ENCODE measurements around the gene FAM50B. TPM values are rescaled to one million over a fixed set of nuclear protein-coding genes. Genes with fewer than 3 reads are reported as not detected.

FAM50B gene
- total RNA-seq, 6 experiments from 2014 or later = 3.6 to 11.1 (median 8.5) TPM

DNA sequence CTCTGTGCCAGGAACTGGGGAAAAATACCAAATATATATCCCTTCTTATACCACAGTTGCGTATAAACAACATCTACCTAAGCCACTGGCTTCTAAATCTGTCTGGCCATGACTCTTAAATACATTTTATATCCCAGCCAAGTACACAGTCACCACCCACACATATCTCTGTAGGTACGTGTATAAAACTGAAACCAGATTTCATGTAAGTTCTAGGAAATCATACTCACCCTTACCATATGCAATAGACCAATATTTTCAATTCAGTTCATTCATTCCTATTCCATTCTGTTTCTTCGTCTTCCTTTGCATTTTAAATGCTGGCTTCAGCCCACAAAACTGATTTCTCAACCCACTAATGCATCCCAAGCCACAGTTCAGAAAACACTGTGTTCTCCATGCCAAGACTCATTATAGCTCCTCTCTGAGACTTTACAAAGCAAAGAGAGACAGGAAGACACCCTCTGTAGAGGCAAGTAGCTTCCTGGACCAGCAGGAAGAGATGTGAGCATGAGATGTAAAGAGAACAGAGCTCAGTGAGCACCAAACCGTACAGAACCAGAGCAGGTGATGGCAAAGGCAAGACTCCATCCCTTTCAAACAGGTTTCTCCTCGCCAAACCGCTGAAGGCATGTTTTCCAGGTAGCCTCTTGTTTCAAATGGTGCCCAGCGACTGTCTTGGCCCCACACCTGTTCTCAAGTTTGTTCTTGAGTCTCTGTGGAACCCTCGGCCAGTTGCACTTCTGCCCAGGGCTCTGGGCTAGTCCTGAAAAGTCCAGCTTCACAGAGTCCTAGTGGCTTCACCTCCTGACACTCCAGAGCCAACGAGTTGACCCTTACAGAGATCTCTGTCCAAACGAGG, 18.7 kb downstream of the FAM50B start:
- no peaks in the 10 kb centered on the region for H3K9me3 ChIP-seq
- no peak overlapping the region for H3K27ac ChIP-seq
- WGBS (ENCODE audit: insufficient coverage, low coverage, low lambda C conversion rate, missing lambda C conversion rate) = 73% methylated on average over 8 of the region's 10 CpGs
- no peaks in the 10 kb centered on the region for H3K27me3 ChIP-seq
- no peak for ATAC-seq
- intact Hi-C loops (cut with DNase I) = no loop called here
- DNase-seq = no peak
- H3K36me3 ChIP-seq = no peaks in the 10 kb centered on the region
- H3K4me1 ChIP-seq = peaks cover 0 to 37% (median 16%) of the 10 kb centered on the region in 4 donors
- H3K4me3 ChIP-seq = no peak overlapping the region
- TF ChIP-seq, protein P1, sequence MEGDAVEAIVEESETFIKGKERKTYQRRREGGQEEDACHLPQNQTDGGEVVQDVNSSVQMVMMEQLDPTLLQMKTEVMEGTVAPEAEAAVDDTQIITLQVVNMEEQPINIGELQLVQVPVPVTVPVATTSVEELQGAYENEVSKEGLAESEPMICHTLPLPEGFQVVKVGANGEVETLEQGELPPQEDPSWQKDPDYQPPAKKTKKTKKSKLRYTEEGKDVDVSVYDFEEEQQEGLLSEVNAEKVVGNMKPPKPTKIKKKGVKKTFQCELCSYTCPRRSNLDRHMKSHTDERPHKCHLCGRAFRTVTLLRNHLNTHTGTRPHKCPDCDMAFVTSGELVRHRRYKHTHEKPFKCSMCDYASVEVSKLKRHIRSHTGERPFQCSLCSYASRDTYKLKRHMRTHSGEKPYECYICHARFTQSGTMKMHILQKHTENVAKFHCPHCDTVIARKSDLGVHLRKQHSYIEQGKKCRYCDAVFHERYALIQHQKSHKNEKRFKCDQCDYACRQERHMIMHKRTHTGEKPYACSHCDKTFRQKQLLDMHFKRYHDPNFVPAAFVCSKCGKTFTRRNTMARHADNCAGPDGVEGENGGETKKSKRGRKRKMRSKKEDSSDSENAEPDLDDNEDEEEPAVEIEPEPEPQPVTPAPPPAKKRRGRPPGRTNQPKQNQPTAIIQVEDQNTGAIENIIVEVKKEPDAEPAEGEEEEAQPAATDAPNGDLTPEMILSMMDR (IDR thresholded peaks at IDR 0.05) = no peak
- no peak for TF ChIP-seq POLR2A (IDR thresholded peaks at IDR 0.05)

DNA sequence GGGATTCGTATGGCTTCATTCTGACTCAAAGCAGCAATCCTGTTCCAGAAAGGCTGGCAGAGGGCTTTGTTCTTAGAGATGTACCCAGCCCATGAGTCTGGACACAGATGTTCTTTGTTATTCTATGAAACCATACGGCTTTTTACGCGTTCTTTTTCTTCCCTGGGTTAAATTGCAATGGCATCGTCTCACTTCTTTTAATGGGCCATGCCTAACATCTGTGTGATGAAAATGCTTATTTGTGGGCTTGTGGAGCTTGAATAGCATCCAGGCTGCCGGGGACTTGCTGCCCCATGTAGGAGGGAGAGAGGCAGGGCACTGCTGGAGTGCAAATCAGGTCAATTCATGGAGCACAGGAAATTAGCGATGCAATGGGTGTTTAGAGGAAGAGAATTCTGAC, 19.4 kb downstream of the FAM50B start:
- Histone ChIP-seq H3K4me1 (peaks cover 0 to 44% (median 20%) of the 10 kb centered on the region in 4 donors), H3K27ac (no peak overlapping the region), H3K4me3 (no peak overlapping the region), H3K27me3 (no peaks in the 10 kb centered on the region), H3K36me3 (no peaks in the 10 kb centered on the region), H3K9me3 (no peaks in the 10 kb centered on the region)
- ATAC-seq (no peak), DNase-seq (no peak)
- no peak for TF ChIP-seq POLR2A (IDR thresholded peaks at IDR 0.05)
- intact Hi-C loops (cut with DNase I) = no loop called here
- 86% methylated on average over 7 of the region's 7 CpGs for WGBS (ENCODE audit: insufficient coverage, low coverage, low lambda C conversion rate, missing lambda C conversion rate)

DNA sequence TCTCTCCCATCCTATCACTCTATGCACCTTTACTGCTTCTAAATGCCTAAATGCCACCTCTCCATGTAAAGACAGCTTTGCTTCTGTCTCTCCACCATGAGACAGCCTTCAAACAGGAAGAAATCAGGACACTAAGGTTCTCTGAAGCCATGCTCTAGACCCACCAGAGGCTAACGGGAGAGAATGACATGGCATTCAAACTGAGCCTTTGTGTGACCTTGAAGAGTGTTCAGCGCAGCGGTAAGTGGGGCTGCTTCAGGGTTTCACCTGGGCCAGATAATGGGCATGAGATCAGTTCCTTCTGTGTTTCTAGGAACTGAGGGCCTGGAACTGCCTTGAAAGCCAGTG, 20.1 kb downstream of the FAM50B start:
- no peaks in the 10 kb centered on the region for H3K27me3 ChIP-seq
- DNase-seq (no peak), ATAC-seq (no peak)
- TF ChIP-seq, protein P1 (IDR thresholded peaks at IDR 0.05) = no peak
- TF ChIP-seq POLR2A (IDR thresholded peaks at IDR 0.05) = no peak
- no peaks in the 10 kb centered on the region for H3K36me3 ChIP-seq
- intact Hi-C loops (cut with DNase I) = no loop called here
- H3K4me3 ChIP-seq = no peak overlapping the region
- 86% methylated on average over 3 of the region's 3 CpGs for WGBS (ENCODE audit: insufficient coverage, low coverage, low lambda C conversion rate, missing lambda C conversion rate)
- H3K27ac ChIP-seq = peak overlapping the region in 1 of 3 donors; percentile 86
- peaks cover 0 to 47% (median 23%) of the 10 kb centered on the region in 4 donors for H3K4me1 ChIP-seq
- no peaks in the 10 kb centered on the region for H3K9me3 ChIP-seq

DNA sequence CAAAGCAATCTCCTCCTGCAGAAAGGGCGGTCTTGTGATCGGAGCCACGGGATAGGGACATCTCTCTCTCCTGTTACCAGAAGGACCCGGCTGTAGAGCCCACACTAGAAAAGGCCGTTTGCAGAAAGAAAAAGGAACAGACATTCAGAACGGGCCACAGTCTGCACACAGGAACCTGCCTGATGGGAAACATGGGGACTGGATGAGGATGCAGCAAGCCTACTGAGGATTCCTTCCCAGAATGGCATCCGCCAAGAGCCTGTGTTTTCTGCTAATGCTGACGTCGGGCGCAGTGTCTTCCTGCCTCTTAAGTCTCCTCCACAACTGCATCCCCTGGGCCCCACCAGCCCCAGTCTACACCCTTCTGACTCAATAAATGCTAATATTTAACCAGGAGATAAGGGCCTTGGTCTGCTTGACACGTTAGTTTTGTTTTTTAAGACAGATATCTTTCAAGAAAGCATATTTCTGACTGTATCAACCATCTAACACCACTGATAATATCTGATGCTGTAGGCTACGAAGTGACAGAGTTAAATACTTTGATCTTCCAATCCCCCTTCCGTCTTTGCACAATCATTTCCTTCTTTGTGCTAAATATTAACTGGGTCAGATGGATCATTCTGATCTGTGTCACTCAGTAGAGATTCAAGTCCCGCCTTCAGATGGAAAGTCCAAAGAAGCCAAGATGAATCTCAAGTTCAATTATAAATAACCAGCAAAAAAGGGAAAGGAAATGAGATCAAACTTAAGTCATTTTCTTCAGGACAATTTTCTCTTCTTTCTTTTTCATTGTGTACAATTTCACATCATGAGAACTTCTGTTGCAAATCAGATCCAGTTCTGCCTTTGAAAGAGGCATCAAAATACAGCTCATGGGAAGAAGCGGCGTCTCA, 20.7 kb downstream of the FAM50B start:
- H3K27me3 ChIP-seq = no peaks in the 10 kb centered on the region
- no peak for TF ChIP-seq POLR2A (IDR thresholded peaks at IDR 0.05)
- TF ChIP-seq, protein P1 (IDR thresholded peaks at IDR 0.05) = no peak
- no peak overlapping the region for H3K4me3 ChIP-seq
- WGBS (ENCODE audit: insufficient coverage, low coverage, low lambda C conversion rate, missing lambda C conversion rate) = 48% methylated on average over 11 of the region's 16 CpGs
- peaks cover 0 to 47% (median 23%) of the 10 kb centered on the region in 4 donors for H3K4me1 ChIP-seq
- DNase-seq (no peak), ATAC-seq (peak; percentile 52 to 65 (median 60))
- intact Hi-C loops (cut with DNase I) = no loop called here
- no peaks in the 10 kb centered on the region for H3K36me3 ChIP-seq
- no peaks in the 10 kb centered on the region for H3K9me3 ChIP-seq
- peak overlapping the region in 2 of 3 donors; percentile 74 to 86 for H3K27ac ChIP-seq

All from right lobe of liver (tissue), 6 donors.